Brain microvascular endothelial cell (primary cell): ENCODE measurements around the gene KCNJ12.

Experiments
- DNase-seq: peaks from one replicate; pipeline ENCODE4 v3.0.0-alpha.2; 2020
- H3K27ac ChIP-seq: fragments of 250-450 bp; sonication (Bioruptor Pico); 2 replicates; pipeline ENCODE4 v1.5.1; 2020; ENCODE audit warnings: mild to moderate bottlenecking, moderate library complexity
- H3K27me3 ChIP-seq: fragments of 250-450 bp; sonication (Bioruptor Pico); replicated peaks from 2 replicates; pipeline ENCODE4 v1.5.1; 2020; ENCODE audit warnings: mild to moderate bottlenecking
- H3K36me3 ChIP-seq: fragments of 250-450 bp; sonication (Bioruptor Pico); replicated peaks from 2 replicates; pipeline ENCODE4 v1.5.1; 2020; ENCODE audit warnings: mild to moderate bottlenecking
- H3K4me3 ChIP-seq: 2 replicates; pipeline ENCODE4 v1.5.1; 2011; ENCODE audit warnings: low read depth, mild to moderate bottlenecking, control low read depth, low read length, moderate library complexity
- in situ Hi-C: cut with HindIII; loops from 2 replicates; pipeline ENCODE4 v1.10.0; 2017; ENCODE audit warnings: low sequenced_read_pairs, low pct_ligation_motif_present
- TF ChIP-seq, protein P1 (sequence below): IDR thresholded peaks from 2 replicates; pipeline ENCODE4 v1.5.1; 2011; ENCODE audit warnings: low read depth, mild to moderate bottlenecking, moderate library complexity, low read length, control low read depth, inconsistent platforms; ENCODE audit errors: missing control alignments

The KCNJ12 gene

DNA sequence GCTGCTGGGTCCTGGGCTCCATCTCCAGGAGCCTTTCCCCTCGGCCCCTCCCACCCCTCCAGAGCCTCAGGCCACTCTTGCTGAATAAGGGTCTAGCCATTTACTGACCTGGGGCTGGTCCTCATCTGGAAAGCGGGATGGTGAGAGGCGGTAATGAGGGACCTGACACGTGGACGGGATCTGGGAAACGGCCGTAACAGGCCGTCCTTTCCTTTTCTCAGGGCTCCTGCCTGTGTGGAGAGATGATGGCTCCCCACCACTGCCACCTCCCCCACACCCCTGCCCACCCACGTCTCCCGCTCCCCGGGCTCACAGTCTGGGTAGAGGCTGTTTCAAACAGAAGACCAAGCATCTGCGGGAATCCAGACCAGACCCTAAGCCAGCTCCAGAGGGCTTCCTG, 20.6 kb upstream of the KCNJ12 start:
- TF ChIP-seq, protein P1, sequence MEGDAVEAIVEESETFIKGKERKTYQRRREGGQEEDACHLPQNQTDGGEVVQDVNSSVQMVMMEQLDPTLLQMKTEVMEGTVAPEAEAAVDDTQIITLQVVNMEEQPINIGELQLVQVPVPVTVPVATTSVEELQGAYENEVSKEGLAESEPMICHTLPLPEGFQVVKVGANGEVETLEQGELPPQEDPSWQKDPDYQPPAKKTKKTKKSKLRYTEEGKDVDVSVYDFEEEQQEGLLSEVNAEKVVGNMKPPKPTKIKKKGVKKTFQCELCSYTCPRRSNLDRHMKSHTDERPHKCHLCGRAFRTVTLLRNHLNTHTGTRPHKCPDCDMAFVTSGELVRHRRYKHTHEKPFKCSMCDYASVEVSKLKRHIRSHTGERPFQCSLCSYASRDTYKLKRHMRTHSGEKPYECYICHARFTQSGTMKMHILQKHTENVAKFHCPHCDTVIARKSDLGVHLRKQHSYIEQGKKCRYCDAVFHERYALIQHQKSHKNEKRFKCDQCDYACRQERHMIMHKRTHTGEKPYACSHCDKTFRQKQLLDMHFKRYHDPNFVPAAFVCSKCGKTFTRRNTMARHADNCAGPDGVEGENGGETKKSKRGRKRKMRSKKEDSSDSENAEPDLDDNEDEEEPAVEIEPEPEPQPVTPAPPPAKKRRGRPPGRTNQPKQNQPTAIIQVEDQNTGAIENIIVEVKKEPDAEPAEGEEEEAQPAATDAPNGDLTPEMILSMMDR, result no peak
- Histone ChIP-seq H3K36me3 (no peaks in the 10 kb centered on the region), H3K27ac (no peak overlapping the region), H3K27me3 (no peaks in the 10 kb centered on the region), H3K4me3 (no peak overlapping the region)
- in situ Hi-C loops, result no loop called here
- no peak for DNase-seq

GRCh38 chr17:21356537-21357127, 19.5 kb upstream of the KCNJ12 start:
- Histone ChIP-seq H3K4me3 (no peak overlapping the region), H3K27me3 (no peaks in the 10 kb centered on the region), H3K36me3 (no peaks in the 10 kb centered on the region), H3K27ac (no peak overlapping the region)
- no peak for DNase-seq
- in situ Hi-C loops, result no loop called here
- TF ChIP-seq, protein P1, result no peak

GRCh38 chr17:21357281-21357680, 18.9 kb upstream of the KCNJ12 start:
- H3K4me3 ChIP-seq, result no peak overlapping the region
- H3K27ac ChIP-seq, result no peak overlapping the region
- in situ Hi-C loops, result no loop called here
- no peak for DNase-seq
- TF ChIP-seq, protein P1, result no peak
- no peaks in the 10 kb centered on the region for H3K27me3 ChIP-seq
- H3K36me3 ChIP-seq, result no peaks in the 10 kb centered on the region

GRCh38 chr17:21357696-21358656, 18.2 kb upstream of the KCNJ12 start:
- H3K4me3 ChIP-seq, result no peak overlapping the region
- TF ChIP-seq, protein P1, result no peak
- no peaks in the 10 kb centered on the region for H3K36me3 ChIP-seq
- no peak overlapping the region for H3K27ac ChIP-seq
- DNase-seq, result no peak
- no peaks in the 10 kb centered on the region for H3K27me3 ChIP-seq
- in situ Hi-C loops, result no loop called here

DNA sequence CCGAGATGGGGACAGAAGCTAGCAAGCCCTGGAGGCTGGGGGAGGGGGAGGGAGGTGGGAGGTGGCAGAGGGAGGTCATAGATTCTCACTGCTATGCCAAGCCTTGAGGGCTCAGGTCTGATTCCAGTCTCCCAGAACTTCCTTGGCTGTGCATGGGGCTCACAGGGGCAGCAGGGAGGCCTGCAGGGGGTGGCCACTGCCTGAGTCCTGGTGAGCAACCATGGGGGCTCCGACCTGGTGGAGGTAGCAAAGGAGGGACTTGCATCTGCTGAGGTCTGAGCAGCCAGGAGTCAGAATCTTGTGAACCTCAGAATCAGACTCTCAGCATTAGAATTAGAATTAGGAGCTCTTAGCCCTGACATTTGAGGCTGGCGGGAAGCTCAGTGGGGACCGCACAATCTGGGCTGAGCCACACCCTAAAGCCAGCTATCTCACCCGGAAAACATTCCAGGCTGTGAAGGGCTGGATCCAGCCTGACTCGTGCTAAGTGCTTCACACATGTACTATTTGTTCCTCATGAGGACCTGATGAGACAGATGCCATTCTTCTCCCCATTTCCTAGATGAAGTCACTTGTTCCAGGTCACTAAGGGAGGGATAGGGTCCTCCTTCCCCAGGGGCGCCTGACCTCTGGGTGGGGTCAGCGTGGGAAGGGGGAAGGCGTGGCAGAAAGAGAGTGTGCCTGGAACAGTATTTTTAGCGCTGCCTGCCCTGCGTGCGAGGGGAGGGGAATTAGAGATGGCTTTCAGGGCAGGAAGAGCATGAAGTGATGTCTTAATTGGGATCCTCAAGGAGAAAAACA, 17.3 kb upstream of the KCNJ12 start:
- no peak overlapping the region for H3K27ac ChIP-seq
- in situ Hi-C loops, result no loop called here
- H3K27me3 ChIP-seq, result no peaks in the 10 kb centered on the region
- no peaks in the 10 kb centered on the region for H3K36me3 ChIP-seq
- H3K4me3 ChIP-seq, result no peak overlapping the region
- TF ChIP-seq, protein P1, result no peak
- no peak for DNase-seq
